ENCODE results near the gene BORCS6.

The BORCS6 gene

GRCh38 chr17:8154608-8155155 lies 35.3 kb downstream of the BORCS6 start:
- DNase-seq (ENCODE audit: low read depth in 2 of 2), result no peak

- peak; percentile 73 to 76 for DNase-seq (ENCODE audit: low read depth in 2 of 2)
These were observed 35.9 kb downstream of the BORCS6 start for GRCh38 chr17:8153957-8154607.

- DNase-seq (ENCODE audit: low read depth in 2 of 2), result peak; percentile 28 to 49
These were observed 36.4 kb downstream of the BORCS6 start for GRCh38 chr17:8153525-8153956.

DNA sequence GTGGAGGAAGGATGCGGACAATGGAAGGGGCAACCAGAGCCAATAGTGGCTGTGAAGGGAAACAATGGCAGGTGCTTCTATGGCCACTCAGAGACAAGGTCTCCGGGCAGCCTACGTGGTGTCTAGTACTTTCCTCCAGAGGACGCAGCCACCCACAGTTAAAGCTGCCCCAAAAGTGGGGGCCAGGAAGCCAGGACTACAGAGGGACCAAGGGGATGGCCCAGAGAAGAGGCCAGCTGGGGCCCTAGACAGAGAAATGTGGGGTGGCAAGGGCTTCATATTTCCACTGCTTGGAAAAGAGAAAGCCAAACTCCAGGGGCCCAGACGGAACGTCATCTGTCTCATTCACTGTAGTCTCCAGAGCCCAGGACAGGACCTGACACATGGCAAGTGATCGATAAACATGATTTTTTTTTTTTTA lies 36.9 kb downstream of the BORCS6 start:
- no peak for DNase-seq (ENCODE audit: low read depth in 2 of 2)

- peak; percentile 72 to 87 for DNase-seq (ENCODE audit: low read depth in 2 of 2)
These were observed 37.7 kb downstream of the BORCS6 start, which contains the start of gene PER1 for GRCh38 chr17:8152112-8152775. PER1 (minus strand) TSS chr17:8152404; CDS start chr17:8150706, 1,698 bp downstream.

DNA sequence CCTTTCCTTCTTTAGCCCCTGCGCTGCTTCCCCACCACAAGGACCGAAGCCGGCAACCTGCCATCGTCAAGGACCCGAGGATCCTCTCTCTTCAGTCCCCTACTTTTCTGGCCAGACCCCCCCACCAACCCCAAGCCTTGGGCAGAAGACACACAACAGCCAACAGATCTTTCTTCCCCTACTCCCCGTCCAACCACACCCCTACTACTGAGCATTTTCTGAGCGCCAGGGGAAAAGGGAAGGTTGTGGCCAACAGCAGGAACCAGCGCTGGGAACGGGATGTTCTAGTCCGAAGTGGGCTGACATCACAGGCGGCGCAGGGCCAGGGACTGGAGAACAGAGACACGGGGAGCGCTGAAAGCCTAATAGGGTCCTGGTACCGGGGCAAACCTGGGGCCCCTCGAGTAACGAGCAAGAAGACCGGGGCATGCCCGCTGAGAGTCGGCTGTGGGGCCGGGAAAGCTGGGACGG lies 38.3 kb downstream of the BORCS6 start:
- no peak for DNase-seq (ENCODE audit: low read depth in 2 of 2)

GRCh38 chr17:8151120-8151640 lies 38.8 kb downstream of the BORCS6 start:
- peak; percentile 79 to 85 for DNase-seq (ENCODE audit: low read depth in 2 of 2)

DNA sequence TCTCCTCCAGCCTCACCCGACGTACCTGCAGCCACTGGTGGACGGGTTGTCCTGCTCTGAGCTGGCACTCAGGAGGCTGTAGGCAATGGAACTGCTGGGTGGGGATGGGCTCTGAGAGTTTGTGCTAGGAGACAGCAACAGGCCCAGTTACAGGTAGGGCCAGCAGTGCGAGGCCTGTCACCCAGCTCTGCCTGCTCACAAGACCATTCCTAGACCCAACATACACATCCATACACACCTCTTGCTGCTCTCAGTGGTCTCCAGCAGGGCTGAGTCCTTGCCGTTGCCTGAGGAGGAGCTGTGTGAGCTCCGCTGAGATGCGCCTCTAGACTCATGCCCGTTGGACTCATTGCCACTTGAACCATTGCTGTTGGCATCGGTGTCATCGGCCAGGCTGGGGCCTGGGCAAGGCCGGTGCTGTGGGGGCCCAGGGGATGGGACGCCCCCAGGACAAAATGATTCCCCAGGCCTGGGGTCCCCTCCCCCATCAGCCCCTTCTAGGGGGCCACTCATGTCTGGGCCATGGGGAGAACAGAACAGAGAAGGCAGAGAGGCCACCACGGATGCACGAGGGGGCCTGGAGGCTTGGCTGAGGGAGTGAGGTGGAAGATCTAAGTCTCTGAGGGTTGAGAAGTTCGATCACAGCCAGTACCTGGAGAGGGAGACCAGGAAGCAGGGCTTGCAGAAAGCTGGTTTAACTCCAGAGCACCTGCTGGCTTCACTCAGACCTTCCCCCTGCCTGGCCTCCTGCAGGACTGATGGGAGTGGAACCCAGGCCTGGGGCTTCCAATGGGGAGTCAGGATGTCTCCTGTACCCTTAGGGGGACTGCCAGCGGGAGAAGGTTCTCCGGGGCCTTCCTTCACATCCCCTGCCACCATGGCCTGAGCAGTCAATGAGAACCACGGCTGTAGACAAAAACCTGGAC lies 39.5 kb downstream of the BORCS6 start:
- no peak for DNase-seq (ENCODE audit: low read depth in 2 of 2)

DNA sequence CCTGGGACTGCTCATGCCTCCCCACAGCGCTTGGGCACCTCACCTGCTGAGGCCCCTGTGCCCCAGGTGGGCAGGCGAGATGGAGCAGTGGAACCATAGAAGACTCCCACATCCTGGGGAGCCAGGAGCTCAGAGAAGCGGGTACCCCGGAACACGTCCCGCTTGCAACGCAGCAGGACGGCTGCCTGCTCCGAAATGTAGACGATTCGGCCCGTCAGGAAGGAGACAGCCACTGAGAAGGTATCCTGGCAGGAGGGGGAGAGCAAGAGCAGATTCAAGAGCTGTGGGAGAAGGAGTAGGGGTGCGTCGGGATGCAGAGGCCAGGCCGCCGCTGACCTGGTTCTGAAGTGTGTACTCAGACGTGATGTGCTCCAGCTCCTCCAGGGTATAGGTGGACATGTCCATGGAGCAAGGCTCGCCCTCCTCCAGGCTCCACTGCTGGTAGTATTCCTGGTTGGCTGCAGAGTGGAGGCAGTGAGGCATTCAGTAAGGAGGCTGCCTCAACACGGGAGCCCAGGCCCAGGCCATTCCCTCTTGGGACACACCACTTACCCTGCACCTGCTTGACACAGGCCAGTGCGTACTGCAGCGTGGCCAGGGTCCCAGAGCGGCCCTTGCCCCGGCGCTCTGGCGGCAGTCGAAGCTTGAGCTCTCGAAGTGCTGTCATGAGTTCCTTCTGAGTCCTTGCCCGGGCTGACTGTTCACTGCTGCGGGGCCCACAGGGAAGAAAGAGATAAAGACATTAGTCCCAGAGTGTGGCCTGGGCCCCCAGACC lies 40.4 kb downstream of the BORCS6 start:
- no peak for DNase-seq (ENCODE audit: low read depth in 2 of 2)

GRCh38 chr17:8148560-8148959 lies 41.4 kb downstream of the BORCS6 start:
- DNase-seq (ENCODE audit: low read depth in 2 of 2), result no peak

DNA sequence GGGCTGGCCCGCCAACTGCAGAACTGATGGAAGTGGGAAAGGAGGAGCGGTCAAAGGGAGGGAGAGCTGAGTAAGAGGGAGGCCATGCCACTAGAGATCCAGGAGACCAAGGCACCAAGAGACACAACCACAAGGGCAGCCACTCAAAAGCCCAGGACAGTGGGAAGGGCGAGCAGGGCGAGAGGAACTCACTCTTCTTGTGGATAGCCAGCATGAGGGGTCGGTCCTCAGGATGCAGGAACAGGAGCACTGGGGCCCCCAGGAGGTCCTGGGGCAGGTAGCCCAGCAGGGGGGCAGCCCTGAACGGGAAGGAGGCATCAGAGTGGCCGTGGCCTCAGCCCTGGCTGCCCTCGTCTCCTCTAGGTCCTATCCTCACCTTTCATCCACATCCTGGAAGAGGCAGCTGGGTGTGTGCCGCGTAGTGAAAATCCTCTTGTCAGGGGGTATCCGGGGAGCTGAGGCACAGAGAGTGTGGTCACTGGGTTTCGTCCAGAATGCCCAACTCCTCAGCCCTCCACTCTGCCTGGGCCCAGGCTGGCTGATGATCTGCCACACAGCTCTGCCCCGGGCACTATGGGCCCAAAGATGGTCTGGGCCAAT lies 42.1 kb downstream of the BORCS6 start:
- no peak for DNase-seq (ENCODE audit: low read depth in 2 of 2)

- DNase-seq (ENCODE audit: low read depth in 2 of 2), result no peak
These were observed 42.7 kb downstream of the BORCS6 start for GRCh38 chr17:8147141-8147804.

DNA sequence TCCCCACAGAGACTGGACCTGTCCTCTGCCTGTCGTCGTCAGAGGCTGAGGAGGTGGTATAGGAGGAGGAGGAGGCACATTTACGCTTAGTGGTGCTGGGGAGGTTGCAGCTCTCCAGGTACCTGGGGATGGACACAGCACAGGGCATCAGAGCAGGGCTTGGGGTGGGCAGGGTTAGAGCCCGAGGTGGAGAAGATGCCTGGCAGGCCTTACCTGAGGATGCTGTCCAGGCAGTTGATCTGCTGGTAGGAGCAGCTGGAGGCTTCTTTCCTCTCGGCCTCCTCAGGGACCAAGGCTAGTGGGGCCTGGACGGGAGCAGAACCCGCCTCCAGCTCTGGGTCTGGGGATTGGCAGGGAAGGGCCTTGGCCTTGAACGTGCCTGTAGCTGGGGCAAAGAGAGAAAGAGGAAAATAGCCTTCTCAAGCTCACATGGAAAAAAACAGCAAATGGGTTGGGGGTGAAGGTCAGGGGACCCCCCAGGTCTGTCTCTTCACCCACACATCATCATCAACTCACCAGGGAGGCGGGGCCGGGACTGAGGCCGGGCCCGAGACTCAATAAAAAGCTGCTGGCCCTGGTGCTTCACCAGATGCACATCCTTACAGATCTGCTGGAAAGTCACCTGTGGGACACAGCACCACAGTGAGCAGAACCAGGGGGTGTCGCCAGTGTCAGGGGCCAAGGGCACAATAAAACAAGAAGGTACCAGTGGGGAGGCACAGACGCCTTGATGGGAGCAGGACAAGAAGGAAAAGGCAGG lies 43.4 kb downstream of the BORCS6 start:
- DNase-seq (ENCODE audit: low read depth in 2 of 2), result no peak

GRCh38 chr17:8145811-8146210 lies 44.2 kb downstream of the BORCS6 start:
- DNase-seq (ENCODE audit: low read depth in 2 of 2), result no peak

GRCh38 chr17:8144401-8145231 lies 45.4 kb downstream of the BORCS6 start:
- no peak for DNase-seq (ENCODE audit: low read depth in 2 of 2)

DNA sequence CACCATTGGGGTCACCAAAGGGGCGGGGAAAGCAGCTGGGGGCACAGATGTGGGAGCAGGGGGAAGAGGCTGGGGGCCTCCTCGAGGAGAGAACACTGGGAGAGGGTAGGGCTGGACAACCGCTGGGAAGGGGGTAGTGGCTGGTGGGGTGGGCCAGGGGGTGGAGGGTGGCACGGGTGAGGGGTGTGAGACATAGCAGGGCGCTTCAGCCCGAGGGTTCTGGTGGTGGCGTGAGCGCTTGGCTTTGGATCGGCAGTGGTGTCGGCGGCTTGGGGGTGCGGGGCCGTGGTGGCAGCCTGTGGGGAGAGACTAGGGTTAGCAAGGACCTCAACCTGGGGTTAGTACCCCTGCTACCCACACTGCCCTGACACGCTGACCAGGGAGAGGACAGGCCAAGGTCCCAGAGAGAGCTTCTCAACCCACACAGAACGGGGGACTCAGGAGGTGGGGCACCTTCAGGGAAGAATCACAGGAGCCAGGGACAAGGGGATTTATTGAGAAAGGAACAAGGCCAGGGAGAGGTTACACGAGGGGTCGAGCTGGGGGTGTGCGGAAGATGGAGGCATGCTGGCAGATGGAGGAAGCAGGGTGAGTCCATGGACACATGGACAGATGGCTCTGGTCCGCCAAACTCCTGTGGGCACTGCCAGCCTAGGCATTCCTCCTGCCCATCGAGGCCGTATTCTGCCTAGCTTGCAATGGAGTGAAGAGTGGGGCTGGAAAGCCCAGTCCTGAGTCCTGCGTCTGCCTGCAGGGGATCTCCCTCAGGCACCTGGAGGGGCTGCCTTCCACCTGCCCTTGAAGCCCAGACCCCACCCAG lies 46.2 kb downstream of the BORCS6 start:
- DNase-seq (ENCODE audit: low read depth in 2 of 2), result no peak

- no peak for DNase-seq (ENCODE audit: low read depth in 2 of 2)
These were observed 46.9 kb downstream of the BORCS6 start for GRCh38 chr17:8142887-8143580.

Measured in stimulated activated CD4-positive, alpha-beta T cell treated with anti-CD3 and anti-CD28 coated beads, Interleukin-1b, Interleukin-23, amount 100 ng/mL, for 4 hours (primary cell).